SU-DHL-6 (cell line): Measurements from ENCODE around the gene ETFB.
A peak's percentile ranks its signal among the peaks of the same experiment; 100 is the strongest.

Experiments
- H2AFZ ChIP-seq: fragments of 200-600 bp; sonication (generic); 2 replicates; pipeline ENCODE4 v1.6.1; 2014; ENCODE audit warnings: low read depth, mild to moderate bottlenecking, moderate library complexity, mixed read lengths, antibody characterized with exemption, low read length; ENCODE audit not compliant: severe bottlenecking
- H3F3A ChIP-seq: fragments of 200-600 bp; shearing (Covaris generic); 2 replicates; pipeline ENCODE4 v1.6.0; 2016; ENCODE audit warnings: antibody characterized with exemption, mild to moderate bottlenecking; ENCODE audit not compliant: insufficient read depth
- H3K27ac ChIP-seq: fragments of 200-600 bp; sonication (generic); 2 replicates; pipeline ENCODE4 v1.5.1; 2016; ENCODE audit warnings: low read depth, mild to moderate bottlenecking, low read length, moderate library complexity, mixed read lengths
- H3K27me3 ChIP-seq: fragments of 200-600 bp; sonication (generic), shearing (Covaris generic); 2 replicates; pipeline ENCODE4 v1.6.0; 2014; ENCODE audit warnings: mild to moderate bottlenecking, low read length
- H3K36me3 ChIP-seq: fragments of 200-600 bp; sonication (generic); 2 replicates; pipeline ENCODE4 v1.6.1; 2014; ENCODE audit warnings: mild to moderate bottlenecking, low read length, mixed read lengths
- H3K4me2 ChIP-seq: fragments of 300-600, 200-600 bp; shearing (Covaris generic), sonication (generic); 2 replicates; pipeline ENCODE4 v1.6.0; 2014; ENCODE audit warnings: low read length, low read depth, mild to moderate bottlenecking; ENCODE audit not compliant: poor library complexity, severe bottlenecking
- H3K4me3 ChIP-seq: fragments of 200-600 bp; sonication (generic); 2 replicates; pipeline ENCODE4 v1.5.1; 2014; ENCODE audit warnings: antibody characterized with exemption, low read length, mild to moderate bottlenecking, mixed read lengths; ENCODE audit not compliant: insufficient read depth, poor library complexity, severe bottlenecking
- H3K79me2 ChIP-seq: fragments of 200-600 bp; sonication (generic); 2 replicates; pipeline ENCODE4 v1.6.1; 2014; ENCODE audit warnings: mild to moderate bottlenecking, low read length, moderate library complexity; ENCODE audit not compliant: insufficient read depth
- H3K9ac ChIP-seq: fragments of 200-600 bp; sonication (generic); 2 replicates; pipeline ENCODE4 v1.7.0; 2014; ENCODE audit warnings: mild to moderate bottlenecking, low read length
- H3K9me2 ChIP-seq: fragments of 200-600 bp; sonication (generic); replicated peaks from 2 replicates; pipeline ENCODE4 v1.6.1; 2014; ENCODE audit warnings: low read length; ENCODE audit not compliant: insufficient read depth
- H3K9me3 ChIP-seq: fragments of 200-600 bp; sonication (generic); 2 replicates; pipeline ENCODE4 v1.6.1; 2014; ENCODE audit warnings: low read length, mixed read lengths; ENCODE audit not compliant: insufficient read depth
- H4K20me1 ChIP-seq: fragments of 200-600 bp; sonication (generic); 2 replicates; pipeline ENCODE4 v1.6.1; 2014; ENCODE audit warnings: low read depth, mild to moderate bottlenecking, antibody characterized with exemption, low read length, moderate library complexity, mixed read lengths
- CTCF ChIP-seq: fragments of 200-600 bp; sonication (generic); IDR thresholded peaks from one replicate; pipeline ENCODE4 v1.5.1; 2017; ENCODE audit warnings: antibody characterized with exemption, mild to moderate bottlenecking, low read length, moderate library complexity; ENCODE audit not compliant: insufficient read depth, poor library complexity, severe bottlenecking
- EZH2phosphoT487 ChIP-seq: fragments of 200-600 bp; sonication (generic), shearing (Covaris generic); conservative IDR thresholded peaks from 2 replicates; pipeline ENCODE4 v1.6.1; 2018; ENCODE audit warnings: mild to moderate bottlenecking, antibody characterized with exemption, low read length, moderate library complexity, mixed read lengths

ETFB gene

GRCh38 chr19:51370230-51370629, 4.0 kb upstream of the ETFB start:
- Histone ChIP-seq H4K20me1 (no peaks in the 10 kb centered on the region), H3K4me3 (no peak overlapping the region), H3K9me3 (no peaks in the 10 kb centered on the region), H2AFZ (no peak overlapping the region), H3K9me2 (no peaks in the 10 kb centered on the region), H3K79me2 (peaks cover 9% of the 10 kb centered on the region; the same call in 1 of the 2 replicates), H3K36me3 (no peaks in the 10 kb centered on the region), H3K4me2 (no peak overlapping the region), H3K9ac (no peak overlapping the region), H3K27me3 (no peaks in the 10 kb centered on the region), H3K27ac (no peak overlapping the region), H3F3A (peaks cover 4% of the 10 kb centered on the region; the same call in 1 of the 2 replicates)
- TF ChIP-seq EZH2phosphoT487, result no peak
- no peak for TF ChIP-seq CTCF

GRCh38 chr19:51368366-51369282, 2.4 kb upstream of the ETFB start, which contains the start of gene CLDND2:
Gene CLDND2, minus strand, starts transcription at chr19:51369003. Its CDS starts 426 bp downstream, at chr19:51368577.
- Histone ChIP-seq H2AFZ (peak within 1 kb of the TSS; percentile 89), H3K27me3 (no peaks in the 10 kb centered on the region), H3K9me2 (no peaks in the 10 kb centered on the region), H3K4me3 (peak within 1 kb of the TSS; percentile 76), H3K27ac (peak within 1 kb of the TSS; percentile 54), H4K20me1 (no peaks in the 10 kb centered on the region), H3K79me2 (peaks cover 16% of the 10 kb centered on the region; the same call in 1 of the 2 replicates), H3F3A (peaks cover 4% of the 10 kb centered on the region; the same call in 1 of the 2 replicates), H3K36me3 (no peaks in the 10 kb centered on the region), H3K4me2 (peak within 1 kb of the TSS; percentile 69), H3K9me3 (no peaks in the 10 kb centered on the region), H3K9ac (peak within 1 kb of the TSS; percentile 97)
- TF ChIP-seq EZH2phosphoT487, result no peak
- TF ChIP-seq CTCF, result no peak

GRCh38 chr19:51367565-51368365, 1.6 kb upstream of the ETFB start:
- TF ChIP-seq EZH2phosphoT487, result no peak
- TF ChIP-seq CTCF, result no peak
- peaks cover 16% of the 10 kb centered on the region; the same call in 1 of the 2 replicates for H3K79me2 ChIP-seq
- H3K27ac ChIP-seq, result peak overlapping the region; percentile 79
- no peaks in the 10 kb centered on the region for H3K27me3 ChIP-seq
- H3K9ac ChIP-seq, result peak overlapping the region; percentile 97
- peak overlapping the region; percentile 76 for H3K4me3 ChIP-seq
- peak overlapping the region; percentile 89 for H2AFZ ChIP-seq
- H3K9me2 ChIP-seq, result no peaks in the 10 kb centered on the region
- H3K4me2 ChIP-seq, result peak overlapping the region; percentile 69
- no peaks in the 10 kb centered on the region for H3K9me3 ChIP-seq
- H3K36me3 ChIP-seq, result no peaks in the 10 kb centered on the region
- no peaks in the 10 kb centered on the region for H4K20me1 ChIP-seq
- H3F3A ChIP-seq, result peaks cover 4% of the 10 kb centered on the region; the same call in 1 of the 2 replicates
